NCI-H2029 (cell line): ENCODE measurements around the gene RAD9A.
"Not testable (repeated sequence)": the region's sequence is repeated elsewhere in the genome, so short reads cannot be mapped to it uniquely, and the experiment has no call there.

Source experiments
- DNase-seq: peaks from one replicate; lab custom pipeline; 2025; lab: John Stamatoyannopoulos, UW

The RAD9A gene

DNA sequence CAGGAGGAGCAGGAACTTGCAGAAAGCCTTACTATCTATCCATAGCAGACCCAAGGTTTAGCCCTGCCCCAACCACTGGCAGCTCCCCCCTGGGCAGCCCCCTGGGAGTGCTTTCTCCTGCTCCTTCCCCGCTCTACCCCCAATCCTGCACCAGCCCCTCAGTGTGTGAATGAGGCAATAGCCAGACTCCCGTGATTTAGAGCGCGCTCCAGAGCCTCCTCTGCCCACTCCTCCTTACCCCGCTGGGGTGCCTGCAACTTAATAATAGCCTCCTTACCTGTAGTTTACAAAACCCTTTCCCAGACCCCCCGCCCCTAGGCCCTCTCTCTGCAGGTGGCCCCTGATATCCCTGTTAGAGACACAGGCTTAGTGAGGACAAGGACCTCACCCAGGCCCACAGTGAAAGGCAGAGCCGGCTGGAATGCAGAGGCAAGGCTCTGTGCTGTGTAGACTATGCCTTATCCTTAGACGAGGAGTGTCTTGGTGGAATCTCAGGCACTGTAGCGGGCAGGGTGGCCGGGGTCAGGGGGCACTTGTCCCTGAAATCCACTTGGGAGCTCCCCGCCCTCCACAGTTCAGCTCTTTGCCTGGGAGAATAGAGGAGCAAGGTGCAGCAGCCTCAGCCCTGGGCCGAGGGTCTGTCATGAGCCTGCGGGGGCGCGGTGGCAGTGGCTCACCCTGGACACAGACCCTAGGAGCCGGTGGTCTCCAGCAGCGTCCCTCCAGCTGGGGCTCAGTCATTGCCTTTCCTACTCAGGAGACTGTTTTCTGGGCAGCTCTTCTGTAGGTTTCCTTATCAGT is 19.4 kb downstream of the RAD9A start:
- no peak for DNase-seq

DNA sequence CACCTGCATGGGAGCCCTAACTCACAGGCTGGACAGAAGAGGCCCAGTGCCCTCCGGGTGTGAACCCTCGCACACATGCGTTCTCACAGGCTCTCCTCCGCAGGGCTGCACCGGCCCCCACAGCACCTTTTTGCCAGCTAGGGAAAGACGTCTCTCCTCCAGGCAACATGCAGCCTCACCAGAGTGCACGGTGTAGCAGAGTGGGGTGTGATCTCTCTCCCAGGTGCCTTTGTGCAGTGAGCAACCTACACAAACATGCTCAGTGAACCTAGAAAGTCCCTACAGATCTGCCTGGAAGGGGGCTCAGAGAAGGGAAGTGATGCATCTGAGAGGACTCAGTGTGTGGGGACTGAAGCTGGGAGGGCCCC is 20.0 kb downstream of the RAD9A start:
- no peak for DNase-seq

DNA sequence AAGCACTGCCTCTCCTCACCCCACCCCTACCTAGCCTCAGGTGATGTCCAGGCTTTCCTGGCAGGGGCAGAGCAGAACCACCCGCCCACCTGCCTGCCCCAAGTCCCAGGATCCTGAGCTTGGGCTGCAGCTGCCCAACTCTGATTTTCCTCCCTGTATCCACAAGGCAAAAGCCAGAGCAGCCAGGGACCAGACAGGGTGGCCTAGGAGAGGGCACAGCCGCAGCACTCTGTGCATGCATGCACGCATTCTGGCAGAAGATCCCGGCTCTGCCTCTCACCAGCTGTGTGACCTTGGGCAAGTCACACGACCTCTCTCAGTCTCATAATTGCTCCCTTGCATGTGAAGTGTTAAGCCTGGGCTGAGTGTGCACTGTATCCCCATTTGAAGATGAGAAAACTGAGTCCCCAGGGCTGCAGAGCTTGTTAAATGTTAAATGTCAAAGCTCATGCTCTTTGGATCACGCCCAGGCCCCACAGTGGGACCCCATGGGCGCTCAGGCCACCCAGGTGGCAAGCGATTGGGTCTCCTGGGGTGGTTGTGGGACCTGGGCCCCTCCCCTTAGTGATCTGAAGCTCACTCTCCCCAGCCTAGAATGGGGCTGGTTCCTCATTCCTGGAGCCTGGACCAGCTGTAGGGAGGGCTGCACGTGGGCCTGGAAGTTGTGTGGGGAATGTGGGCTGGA is 20.9 kb downstream of the RAD9A start:
- DNase-seq: no peak

DNA sequence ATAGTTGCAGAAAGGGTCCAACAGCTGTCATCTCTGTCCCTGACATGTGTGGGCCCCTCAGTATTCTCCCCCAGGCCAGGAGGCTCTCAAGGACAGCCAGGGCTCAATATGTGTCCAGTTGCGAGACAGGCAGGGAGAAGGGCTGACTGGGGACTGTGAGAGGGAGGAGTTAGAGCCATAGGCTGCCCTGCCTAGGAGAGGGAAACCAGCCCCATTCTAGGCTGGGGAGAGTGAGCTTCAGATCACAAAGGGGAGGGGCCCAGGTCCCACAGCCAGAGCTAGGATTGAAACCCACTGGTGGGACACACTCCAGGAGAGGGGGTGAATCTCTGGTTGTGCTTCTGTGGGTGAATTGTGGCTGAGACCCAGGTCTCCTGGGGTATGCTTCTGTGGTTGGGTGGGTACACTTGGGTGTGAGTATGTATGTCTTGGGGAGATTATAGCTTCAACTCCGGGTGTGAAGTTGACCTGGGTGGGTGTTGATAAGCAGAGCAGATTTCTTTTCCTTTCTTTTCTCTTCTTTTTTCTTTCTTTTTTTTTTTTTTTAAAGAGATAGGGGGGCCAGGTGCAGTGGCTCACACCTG is 21.6 kb downstream of the RAD9A start:
- DNase-seq: no peak

DNA sequence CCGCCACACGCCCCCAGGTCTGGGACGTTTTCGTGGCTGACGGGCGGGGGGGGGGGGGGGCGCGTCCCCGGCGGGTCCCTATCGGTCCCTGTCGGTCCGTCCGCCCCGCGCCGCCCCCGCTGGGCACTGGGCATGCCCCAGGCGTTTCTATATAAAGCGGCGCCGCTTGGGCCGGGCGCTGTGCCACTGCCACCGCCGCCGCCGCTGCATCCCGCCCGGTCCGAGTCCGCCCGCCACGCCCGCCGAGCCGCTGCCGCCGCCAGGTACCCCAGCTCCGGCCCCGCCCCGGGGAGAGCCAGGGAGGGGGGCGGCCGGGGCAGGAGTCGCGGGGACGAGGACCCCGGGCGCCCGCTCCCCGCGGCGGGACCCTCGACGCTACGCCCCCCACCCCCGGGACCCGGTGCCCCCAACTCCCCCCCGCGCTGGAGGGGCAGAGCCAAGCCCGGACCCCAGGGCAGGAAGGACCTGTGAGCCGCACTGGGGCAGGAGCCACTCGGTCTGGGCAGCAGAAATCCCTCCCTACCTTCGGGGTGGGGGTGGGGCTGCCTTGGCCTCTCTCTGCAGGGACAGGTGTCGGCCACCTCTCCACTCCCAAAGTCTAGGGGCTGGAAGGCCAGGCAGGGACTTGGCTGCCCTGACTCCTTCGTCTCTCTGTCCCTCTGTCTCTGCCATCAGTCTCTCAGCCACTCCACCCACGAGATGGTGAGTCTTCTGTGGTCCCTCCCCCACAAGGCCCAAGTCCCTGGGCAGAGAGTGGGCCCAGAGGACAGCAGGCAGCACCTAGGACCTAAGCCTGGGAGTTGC is 23.9 kb downstream of the RAD9A start, which contains the start of gene CARNS1:
Gene CARNS1 (plus strand): TSS at position 178 of the 804 bp plus-strand sequence. CDS start 522 bp downstream, at position 700.
- DNase-seq: peak; percentile 18

DNA sequence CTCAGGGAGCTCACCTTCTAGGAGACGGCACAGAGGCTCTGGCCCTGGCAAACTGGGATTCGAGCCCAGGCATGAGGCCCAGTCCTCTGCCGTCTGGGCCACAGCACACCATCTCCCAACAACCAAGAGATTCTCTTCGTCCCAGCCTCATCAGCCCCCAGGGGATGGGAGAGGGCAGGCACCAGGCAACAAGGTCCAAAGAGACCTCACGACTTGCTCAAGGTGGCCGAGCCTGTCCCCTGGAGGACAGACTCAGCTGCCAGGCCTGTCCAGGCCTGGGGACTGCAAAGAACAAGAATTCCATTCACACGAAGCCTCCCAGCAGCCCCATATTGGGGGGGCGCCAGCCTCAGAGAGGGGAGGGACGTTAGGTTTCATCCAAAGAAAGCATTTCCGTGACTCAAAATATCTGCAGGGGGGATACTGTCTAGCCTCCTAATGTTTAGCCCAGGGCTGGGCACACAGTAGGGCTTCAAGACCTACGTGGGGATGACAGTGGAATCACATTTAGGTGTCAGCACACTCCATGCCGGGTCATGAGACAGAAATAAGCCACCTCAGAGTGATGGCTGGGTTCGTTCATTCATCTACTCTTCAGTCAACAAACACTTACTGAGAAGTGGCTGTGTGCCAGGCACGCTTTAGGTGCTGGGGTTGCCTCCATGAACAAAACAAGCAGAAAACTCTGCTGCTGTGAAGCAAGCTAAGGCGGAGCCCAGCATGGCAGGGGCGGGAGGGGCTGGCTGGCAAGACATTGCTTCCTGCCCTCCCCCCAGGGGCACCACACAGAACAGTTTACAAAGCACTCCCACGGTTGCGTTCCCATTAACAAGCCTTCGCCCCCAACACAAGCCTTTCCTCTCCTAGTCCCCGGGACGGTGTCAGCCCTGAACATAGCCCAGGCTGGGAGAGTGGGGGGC is 24.9 kb downstream of the RAD9A start:
- peak; percentile 80 for DNase-seq

DNA sequence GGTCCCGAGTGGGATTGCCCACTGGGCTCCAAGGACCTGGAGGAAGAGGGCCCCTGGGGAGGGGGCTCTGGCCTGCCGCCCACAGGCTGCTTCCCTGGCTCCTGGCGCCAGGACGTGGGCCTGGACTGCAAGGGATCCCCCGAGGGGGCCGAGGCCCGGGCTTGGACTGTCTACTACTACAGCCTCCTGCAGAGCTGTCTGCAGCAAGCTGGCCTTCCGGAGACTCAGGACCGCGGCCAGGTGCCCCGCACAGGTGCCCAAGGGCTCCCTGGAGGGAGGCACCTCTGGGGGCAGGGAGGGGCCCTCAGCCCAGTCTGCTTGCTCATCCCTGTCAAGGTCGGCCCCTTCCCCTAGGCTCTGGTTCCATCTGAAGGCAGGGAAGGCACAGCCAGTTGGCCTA is 25.6 kb downstream of the RAD9A start:
- DNase-seq: no peak

DNA sequence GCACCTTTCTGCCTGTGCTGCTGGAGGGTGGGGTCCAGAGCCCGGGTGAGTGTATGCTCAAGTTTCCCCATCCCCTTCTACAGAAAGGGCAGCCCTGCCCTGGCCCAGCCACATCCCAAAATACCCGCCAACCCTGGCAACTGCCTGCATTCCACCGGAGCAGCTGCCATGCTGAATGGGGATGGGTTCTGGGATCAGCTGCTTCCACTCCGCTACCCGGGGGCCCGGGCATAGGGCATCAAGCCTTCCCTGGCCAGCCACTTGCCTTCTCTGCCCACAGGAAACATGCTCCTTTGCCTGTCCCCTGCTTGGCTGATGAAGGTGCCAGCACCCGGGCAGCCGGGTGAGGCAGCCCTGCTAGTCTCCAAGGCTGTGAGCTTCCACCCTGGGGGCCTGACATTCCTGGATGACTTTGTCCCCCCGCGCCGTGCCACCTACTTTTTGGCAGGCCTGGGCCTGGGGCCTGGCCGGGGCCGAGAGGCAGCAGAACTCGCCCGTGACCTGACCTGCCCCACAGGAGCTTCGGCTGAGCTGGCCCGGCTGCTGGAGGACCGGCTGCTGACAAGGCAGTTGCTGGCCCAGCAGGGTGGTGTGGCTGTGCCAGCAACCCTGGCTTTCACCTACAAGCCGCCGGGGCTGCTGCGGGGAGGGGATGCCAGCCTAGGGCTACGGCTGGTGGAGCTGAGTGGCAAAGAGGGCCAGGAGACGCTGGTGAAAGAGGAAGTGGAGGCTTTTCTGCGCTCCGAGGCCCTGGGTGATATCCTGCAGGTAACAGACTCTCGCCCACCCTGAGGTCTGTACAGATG is 26.9 kb downstream of the RAD9A start:
- DNase-seq: no peak

DNA sequence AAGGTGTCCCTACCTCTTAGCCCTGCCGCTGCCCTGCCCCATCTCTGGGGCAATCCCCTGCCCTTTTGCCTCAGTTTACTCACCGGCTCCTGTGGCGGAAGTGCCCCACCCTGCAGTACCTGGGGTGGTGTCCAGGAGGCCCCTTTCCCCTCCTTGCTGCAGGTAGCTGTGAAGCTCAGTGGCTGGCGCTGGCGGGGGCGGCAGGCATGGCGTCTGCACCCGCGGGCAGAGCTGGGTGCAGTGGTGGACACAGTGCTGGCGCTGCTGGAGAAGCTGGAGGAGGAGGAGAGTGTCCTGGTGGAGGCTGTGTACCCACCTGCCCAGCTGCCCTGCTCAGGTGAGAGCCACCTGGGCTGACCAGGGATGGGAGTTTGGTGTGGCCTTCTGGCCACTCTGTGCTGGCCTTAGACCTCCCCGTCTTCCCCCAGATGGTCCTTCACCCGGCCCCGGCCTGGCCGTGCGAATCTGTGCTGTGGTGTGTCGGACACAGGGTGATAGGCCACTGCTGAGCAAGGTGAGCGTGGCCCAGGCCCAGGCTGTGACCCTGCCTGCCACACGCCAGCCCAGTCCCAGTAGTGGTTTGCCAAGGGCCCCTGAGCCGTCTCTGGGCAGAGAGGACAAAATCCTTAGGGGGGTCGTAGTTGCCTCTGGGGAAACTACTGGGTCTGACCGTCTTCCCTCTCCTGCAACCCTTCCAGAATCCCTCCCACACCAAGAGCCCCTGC is 27.7 kb downstream of the RAD9A start:
- DNase-seq: no peak

DNA sequence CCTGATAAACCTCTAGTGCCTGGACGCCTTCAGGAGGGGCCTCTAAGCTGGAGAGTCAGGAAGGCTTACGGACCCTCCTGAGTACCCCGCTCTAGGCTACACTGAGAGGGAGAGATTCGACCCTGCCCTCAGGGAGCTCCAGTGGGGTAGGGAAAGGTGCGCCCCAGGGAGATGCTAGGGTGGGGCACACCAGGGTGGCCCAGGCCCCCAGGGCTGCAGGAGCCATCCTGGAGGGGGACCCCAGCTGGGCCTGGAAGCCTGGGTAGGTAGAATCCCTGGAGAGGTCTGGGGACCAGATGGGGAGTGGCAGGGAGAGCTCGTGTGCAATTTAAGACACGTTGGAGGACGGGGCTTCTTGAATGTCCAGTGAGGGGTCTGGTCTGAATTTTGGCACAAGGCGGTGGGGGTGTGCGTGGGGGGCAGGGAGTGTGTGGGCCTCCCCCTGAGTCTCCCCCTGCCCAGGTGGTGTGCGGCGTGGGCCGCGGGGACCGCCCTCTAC is 28.4 kb downstream of the RAD9A start:
- no peak for DNase-seq

DNA sequence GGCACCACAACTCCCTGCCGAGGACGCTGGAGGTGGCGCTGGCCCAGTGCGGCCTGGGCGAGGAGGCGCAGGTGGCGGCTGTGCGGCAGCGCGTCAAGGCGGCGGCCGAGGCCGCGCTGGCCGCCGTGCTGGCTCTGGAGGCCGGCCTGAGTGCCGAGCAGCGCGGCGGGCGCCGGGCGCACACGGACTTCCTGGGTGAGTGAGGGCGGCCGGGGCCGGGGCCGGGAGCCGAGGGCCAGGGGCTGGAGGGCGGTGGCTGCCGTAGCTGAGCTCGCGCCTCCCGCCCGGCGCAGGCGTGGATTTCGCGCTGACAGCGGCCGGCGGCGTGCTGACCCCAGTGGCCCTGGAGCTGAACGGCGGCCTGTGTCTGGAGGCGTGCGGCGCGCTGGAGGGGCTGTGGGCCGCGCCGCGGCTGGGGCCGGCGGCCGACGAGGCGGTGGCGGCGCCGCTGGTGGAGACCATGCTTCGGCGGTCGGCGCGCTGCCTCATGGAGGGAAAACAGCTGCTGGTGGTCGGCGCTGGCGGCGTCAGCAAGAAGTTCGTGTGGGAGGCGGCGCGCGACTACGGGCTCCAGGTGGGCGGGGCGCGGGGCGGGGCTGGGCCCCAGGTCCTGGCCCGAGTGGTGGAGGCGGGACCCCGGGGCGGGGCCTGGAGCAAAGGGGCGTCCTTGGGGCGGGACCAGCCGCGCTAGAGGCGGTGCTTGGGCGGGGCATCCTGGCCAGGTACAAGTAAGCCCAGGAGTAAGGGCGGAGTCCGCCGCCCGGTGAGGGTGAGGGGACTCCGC is 29.1 kb downstream of the RAD9A start:
- DNase-seq: peak; percentile 86

DNA sequence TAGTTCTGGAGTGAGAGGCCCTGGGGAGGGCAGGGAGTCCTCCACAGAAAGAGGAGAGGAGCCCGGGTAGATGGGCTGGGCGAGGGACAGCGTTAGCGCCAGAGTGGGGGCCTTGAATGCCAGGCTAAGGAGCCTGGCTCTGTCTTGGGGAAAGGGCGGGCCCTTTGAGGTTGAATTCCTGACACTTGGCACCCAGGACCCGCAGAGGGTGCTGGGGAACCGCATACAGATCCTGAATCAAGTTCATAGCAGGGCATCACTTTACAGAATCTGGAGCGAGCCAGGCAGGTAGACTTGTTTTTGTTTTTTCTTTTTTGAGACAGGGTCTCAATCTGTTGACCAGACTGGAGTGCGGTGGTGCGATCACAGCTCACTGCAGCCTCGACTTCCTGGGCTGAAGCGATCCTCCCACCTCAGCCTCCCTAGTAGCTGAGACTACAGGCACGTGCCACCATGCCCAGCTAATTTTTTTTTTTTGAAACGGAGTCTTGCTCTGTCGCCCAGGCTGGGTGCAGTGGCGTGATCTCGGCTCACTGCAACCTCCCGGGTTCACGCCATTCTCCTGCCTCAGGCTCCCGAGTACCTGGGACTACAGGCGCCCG is 29.7 kb downstream of the RAD9A start:
- DNase-seq: no peak

DNA sequence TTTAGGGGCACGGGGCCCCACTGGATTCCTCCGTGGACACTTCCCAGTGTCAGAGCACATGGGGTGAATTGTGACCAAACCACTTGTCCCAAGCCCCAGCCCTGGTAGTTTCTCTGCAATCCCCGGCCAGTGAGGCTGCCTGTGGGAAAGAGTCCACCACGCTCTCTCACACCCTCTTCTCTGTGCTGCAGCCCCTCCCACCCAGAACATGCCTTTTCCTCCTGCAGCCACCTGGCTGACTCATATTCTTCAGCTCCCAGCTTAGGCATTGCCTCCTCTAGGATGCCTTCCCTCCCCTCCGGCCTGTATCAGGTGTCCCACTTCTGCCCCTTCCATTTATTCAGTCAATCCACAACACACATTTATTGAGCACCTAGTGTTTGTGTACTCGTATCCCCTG is 31.1 kb downstream of the RAD9A start:
- no peak for DNase-seq

DNA sequence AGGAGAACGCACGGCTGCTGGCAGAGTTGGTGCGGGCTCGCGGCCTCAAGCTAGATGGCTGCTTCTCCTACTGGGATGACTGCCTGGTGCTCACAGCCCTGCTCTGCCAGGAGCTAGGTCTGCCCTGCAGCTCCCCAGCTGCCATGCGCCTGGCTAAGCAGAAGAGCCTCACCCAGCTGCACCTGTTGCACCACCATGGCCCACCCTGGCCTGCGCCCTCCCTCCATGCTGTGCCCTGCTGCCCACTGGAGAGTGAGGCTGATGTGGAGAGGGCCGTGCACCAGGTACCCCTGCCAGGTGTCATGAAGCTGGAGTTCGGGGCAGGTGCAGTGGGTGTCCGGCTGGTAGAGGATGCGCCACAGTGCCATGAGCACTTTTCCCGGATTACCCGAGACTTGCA is 31.7 kb downstream of the RAD9A start:
- no peak for DNase-seq

DNA sequence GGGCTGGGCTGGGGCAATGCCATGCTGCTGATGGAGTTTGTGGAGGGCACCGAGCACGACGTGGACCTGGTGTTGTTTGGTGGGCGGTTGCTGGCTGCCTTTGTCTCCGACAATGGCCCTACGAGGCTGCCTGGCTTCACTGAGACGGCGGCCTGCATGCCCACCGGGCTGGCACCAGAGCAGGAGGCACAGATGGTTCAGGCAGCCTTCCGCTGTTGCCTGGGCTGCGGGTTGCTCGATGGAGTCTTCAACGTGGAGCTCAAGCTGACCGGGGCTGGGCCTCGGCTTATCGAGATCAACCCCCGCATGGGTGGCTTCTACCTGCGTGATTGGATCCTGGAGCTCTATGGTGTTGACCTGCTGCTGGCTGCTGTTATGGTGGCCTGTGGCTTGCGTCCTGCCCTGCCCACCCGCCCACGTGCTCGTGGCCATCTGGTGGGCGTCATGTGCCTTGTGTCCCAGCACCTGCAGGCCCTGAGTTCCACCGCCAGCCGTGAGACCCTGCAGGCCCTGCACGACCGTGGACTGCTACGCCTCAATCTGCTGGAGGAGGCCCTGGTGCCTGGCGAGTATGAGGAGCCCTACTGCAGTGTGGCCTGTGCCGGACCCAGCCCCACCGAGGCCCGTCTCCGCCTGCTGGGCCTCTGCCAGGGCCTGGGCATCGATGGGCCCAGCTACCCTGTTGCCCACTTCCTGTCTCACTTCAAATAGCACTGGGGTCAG is 32.3 kb downstream of the RAD9A start:
- DNase-seq: no peak

DNA sequence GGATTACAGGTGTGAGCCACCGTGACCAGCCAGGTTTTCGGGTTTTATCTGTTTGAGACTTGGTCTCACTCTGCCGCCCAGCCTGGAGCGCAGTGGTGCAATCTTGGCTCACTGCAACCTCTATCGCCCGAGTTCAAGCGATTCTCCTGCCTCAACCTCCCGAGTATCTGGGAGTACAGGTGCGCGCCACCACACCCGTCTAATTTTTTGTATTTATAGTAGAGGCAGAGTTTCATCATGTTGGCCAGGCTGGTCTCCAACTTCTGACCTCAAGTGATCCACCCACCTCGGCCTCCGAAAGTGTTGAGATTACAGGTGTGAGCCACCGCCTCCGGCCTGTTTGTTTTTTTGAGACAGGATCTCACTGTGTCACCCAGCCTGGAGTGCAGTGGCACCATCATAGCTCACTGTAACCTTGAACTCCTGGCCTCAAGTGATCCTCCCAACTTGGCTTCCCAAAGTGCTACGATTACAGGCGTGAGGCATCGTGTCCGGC is 35.6 kb downstream of the RAD9A start:
- DNase-seq: not testable (repeated sequence)
